NCI-H510A (cell line): ENCODE measurements around the gene TACR2.

Experiments
- DNase-seq: peaks from one replicate; lab custom pipeline; 2025; lab: John Stamatoyannopoulos, UW

Gene TACR2

DNA sequence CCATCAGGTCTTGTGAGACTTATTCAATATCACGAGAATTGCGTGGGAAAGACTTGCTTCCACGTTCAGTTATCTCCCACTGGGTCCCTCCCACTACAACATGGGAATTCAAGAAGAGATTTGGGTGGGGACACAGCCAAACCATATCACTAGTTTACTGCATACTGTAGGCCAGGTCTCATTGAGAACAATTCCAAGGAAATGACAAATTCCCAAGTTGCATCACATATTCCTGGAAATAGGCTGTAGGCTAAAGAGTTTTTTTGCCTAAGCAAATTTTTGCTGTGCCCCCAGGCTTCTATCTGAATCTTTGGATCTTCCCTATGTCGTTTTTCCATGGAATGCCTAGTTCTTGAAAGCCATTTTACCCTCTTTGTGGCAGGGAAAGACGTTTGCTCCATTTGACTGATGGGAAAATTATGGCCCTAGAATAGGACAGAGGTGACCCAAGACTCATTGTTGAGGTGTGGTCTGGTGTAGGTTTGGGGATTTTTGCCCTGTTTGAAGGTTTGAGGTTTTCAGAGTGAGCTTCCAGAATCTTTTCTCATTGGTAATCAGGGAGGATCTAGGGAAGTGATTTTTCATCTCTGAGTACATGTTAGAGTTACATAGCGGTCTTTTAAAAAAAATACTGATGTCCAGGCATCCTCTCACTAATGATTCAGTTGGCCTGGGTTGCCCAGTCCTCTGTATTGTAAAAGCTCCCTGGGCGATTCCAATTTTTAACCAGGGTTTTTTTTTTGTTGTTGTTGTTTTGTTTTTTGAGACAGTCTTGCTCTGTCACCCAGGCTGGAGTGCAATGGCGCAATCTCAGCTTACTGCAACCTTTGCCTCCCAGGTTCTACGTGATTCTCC lies 44.4 kb downstream of the TACR2 start:
- no peak for DNase-seq

DNA sequence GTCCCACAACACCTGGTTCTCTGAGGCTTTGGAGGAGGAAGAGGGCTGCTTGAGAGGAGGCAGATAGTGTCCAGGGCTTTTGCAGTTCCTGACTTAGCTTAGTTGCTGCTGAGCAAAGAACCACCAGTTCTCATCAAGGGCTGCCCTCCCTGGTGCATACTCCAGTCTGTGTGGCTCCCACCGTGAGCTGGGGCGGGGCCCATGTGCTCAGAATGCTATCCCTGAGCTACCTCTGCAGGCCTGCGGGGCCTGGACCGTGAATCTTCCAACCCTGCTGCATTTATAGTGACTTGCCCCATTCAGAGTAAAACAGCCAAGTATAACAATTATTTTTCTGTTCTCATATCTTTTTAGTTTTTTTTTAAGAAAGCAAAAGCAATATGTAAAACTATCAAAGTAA lies 49.2 kb downstream of the TACR2 start:
- no peak for DNase-seq

DNA sequence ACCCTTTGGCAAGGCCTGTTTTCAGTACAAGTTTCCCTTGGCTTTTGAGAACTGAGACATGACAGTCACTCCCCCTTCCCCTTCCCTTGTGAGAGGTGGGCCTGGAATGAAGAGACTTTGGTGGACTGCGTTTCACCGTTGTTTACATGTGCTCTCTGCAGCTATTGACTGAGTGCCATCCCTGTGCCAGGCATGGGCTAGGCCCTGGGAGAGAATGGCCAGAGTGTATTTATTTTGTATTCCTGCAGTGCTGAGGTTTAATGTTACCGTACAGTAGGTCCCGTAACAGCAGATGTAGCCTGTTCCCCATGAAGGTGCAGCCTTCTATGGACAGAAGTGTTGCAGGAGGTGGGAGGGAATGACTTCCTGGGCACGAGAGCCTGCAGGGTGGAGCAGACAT lies 50.0 kb downstream of the TACR2 start:
- no peak for DNase-seq

GRCh38 chr10:69364232-69364940 lies 52.3 kb downstream of the TACR2 start:
- no peak for DNase-seq

- no peak for DNase-seq
These were observed 53.1 kb downstream of the TACR2 start for GRCh38 chr10:69363666-69364065.

GRCh38 chr10:69362471-69362954 lies 54.2 kb downstream of the TACR2 start:
- DNase-seq = no peak

- no peak for DNase-seq
These were observed 55.5 kb downstream of the TACR2 start for GRCh38 chr10:69361303-69361614.

- no peak for DNase-seq
These were observed 56.0 kb downstream of the TACR2 start for GRCh38 chr10:69360485-69361302.

- DNase-seq = no peak
These were observed 57.1 kb downstream of the TACR2 start for GRCh38 chr10:69359594-69359993.

DNA sequence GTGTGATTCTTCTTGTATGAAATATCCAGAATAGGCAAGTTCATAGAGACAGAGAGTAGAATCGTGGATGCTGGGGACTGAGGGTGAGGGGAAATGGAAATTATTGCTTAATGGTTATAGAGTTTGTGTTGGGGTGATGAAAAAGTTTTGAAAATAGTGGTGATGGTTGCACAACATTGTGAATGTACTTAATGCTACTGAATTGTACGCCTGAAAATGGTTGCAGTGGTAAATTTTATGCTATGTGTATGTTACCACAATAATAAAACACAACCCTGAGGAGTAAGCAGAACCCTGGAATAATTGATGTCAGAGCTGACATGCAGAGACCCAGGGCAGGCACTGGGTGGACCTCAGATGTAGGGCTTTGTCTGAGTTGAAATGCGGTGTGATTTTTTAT lies 57.6 kb downstream of the TACR2 start:
- no peak for DNase-seq

GRCh38 chr10:69358148-69358795 lies 58.4 kb downstream of the TACR2 start:
- no peak for DNase-seq

DNA sequence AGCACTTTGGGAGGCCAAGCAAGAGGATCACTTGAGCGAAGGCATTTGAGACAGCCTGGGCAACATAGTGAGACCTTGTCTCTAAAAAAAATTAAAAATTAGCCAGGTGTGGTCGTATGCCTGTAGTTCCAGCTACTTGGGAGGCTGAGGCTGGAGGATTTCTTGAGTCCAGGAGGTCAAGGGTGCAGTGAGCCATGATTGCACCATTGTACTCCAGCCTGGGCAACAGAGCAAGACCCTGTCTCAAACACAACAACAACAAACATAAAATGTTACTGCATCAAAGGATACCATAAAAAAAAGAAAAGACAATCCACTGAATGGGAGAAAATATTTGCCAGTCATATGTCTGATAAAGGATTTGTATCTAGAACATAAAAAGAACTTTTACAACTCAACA lies 60.5 kb downstream of the TACR2 start:
- DNase-seq = no peak

GRCh38 chr10:69353977-69354635 lies 62.6 kb downstream of the TACR2 start:
- DNase-seq = no peak
